ENCODE results near the gene TACSTD2.

The TACSTD2 gene

GRCh38 chr1:58545591-58546519 lies 31.2 kb downstream of the TACSTD2 start (continued):
- TF ChIP-seq ZSCAN23 (tag by site-specific recombination; IDR thresholded peaks at IDR 0.05) (no peak), ZNF184 (tag by site-specific recombination; IDR thresholded peaks at IDR 0.05) (no peak), ZNF280D (tag by site-specific recombination; IDR thresholded peaks at IDR 0.05) (0 out of 2 replicates have a peak, but pooled peaks have one; percentile 7), SCRT1 (tag by site-specific recombination; IDR thresholded peaks at IDR 0.05; ENCODE audit: borderline replicate concordance) (peak; percentile 61), ZBTB11 (tag by site-specific recombination; conservative IDR thresholded peaks at IDR 0.05; ENCODE audit: low read depth) (peak; percentile 79), PBX3 (CRISPR knock-in tag; IDR thresholded peaks at IDR 0.05) (no peak), ZSCAN4 (tag by site-specific recombination; IDR thresholded peaks at IDR 0.05) (no peak), ZBTB20 (tag by site-specific recombination; IDR thresholded peaks at IDR 0.05) (peak; percentile 60), ZNF366 (tag by site-specific recombination; conservative IDR thresholded peaks at IDR 0.05) (peak; percentile 48; the same call in 1 of the 2 replicates), GLIS2 (tag by site-specific recombination; IDR thresholded peaks at IDR 0.05) (peak; percentile 82), ZNF660 (tag by site-specific recombination; IDR thresholded peaks at IDR 0.05) (peak; percentile 74; the same call in 1 of the 2 replicates)

GRCh38 chr1:58543260-58543659 lies 33.8 kb downstream of the TACSTD2 start:
- POLR2A ChIA-PET: no interaction called here
- Histone ChIP-seq H3K9me3 (ENCODE audit: control insufficient read depth, insufficient read depth, low read depth, low read length) (no peaks in the 10 kb centered on the region), H3K36me3 (ENCODE audit: control insufficient read depth in 2 of 2, insufficient read depth in 1 of 2, low read length in 2 of 2) (no peaks in the 10 kb centered on the region), H3K4me1 (ENCODE audit: control insufficient read depth, insufficient read depth, low read length) (0 out of 2 replicates have a peak, but pooled peaks cover 3% of the 10 kb centered on the region), H3K27ac (ENCODE audit: extremely low read depth, low read depth, low read length) (no peak overlapping the region), H3K4me3 (ENCODE audit: low read depth, low read length) (no peak overlapping the region)
- CTCF ChIA-PET: interaction anchor here (1.1 to 2.3 kb wide), 4 partner anchors 23 to 482 kb away, joined by 3 to 10 read pairs (median 7); no protein-coding TSS in a partner anchor
- TF ChIP-seq IKZF3 (tag by site-specific recombination; IDR thresholded peaks at IDR 0.05) (no peak), PRDM10 (tag by site-specific recombination; IDR thresholded peaks at IDR 0.05) (no peak), ZNF426 (tag by site-specific recombination; IDR thresholded peaks at IDR 0.05) (no peak), ZFP37 (tag by site-specific recombination; IDR thresholded peaks at IDR 0.05) (no peak), YY2 (tag by site-specific recombination; IDR thresholded peaks at IDR 0.05) (no peak), HOXA7 (CRISPR knock-in tag; IDR thresholded peaks at IDR 0.05; ENCODE audit: borderline replicate concordance) (no peak), ZNF529 (tag by site-specific recombination; IDR thresholded peaks at IDR 0.05; ENCODE audit: insufficient replicate concordance) (no peak), ZNF146 (tag by site-specific recombination; IDR thresholded peaks at IDR 0.05) (no peak), ZNF513 (tag by site-specific recombination; IDR thresholded peaks at IDR 0.05) (no peak), ZNF571 (tag by site-specific recombination; IDR thresholded peaks at IDR 0.05) (no peak), ZNF184 (tag by site-specific recombination; IDR thresholded peaks at IDR 0.05) (no peak)
